ENCODE results near the gene KDM5B. TPM values are rescaled to one million over a fixed set of nuclear protein-coding genes. Genes with fewer than 3 reads are reported as not detected.

KDM5B gene
- total and polyA plus RNA-seq, 12 donors, result 11.7 to 75.1 (median 41.4) TPM

GRCh38 chr1:202791077-202791747 lies 17.0 kb downstream of the KDM5B start:
- intact Hi-C loops (cut with DNase I), result no loop called here
- no peaks in the 10 kb centered on the region for H3K36me3 ChIP-seq (replicated peaks in 1 of 2)
- peaks cover 0 to 11% of the 10 kb centered on the region in 2 donors for H3K4me1 ChIP-seq (replicated peaks in 1 of 2)
- H3K27me3 ChIP-seq, result no peaks in the 10 kb centered on the region
- 69 to 78% (median 72%) methylated on average over 4 of the region's 4 CpGs for whole genome bisulfite sequencing, 4 donors
- no peak overlapping the region for H3K27ac ChIP-seq
- TF ChIP-seq, protein P1, sequence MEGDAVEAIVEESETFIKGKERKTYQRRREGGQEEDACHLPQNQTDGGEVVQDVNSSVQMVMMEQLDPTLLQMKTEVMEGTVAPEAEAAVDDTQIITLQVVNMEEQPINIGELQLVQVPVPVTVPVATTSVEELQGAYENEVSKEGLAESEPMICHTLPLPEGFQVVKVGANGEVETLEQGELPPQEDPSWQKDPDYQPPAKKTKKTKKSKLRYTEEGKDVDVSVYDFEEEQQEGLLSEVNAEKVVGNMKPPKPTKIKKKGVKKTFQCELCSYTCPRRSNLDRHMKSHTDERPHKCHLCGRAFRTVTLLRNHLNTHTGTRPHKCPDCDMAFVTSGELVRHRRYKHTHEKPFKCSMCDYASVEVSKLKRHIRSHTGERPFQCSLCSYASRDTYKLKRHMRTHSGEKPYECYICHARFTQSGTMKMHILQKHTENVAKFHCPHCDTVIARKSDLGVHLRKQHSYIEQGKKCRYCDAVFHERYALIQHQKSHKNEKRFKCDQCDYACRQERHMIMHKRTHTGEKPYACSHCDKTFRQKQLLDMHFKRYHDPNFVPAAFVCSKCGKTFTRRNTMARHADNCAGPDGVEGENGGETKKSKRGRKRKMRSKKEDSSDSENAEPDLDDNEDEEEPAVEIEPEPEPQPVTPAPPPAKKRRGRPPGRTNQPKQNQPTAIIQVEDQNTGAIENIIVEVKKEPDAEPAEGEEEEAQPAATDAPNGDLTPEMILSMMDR (IDR thresholded peaks at IDR 0.05), result no peak
- no peak for TF ChIP-seq POLR2A (IDR thresholded peaks at IDR 0.05)
- H3K4me3 ChIP-seq, result no peak overlapping the region
- H3K9me3 ChIP-seq (replicated peaks in 1 of 3), result no peaks in the 10 kb centered on the region
- no peak for DNase-seq

DNA sequence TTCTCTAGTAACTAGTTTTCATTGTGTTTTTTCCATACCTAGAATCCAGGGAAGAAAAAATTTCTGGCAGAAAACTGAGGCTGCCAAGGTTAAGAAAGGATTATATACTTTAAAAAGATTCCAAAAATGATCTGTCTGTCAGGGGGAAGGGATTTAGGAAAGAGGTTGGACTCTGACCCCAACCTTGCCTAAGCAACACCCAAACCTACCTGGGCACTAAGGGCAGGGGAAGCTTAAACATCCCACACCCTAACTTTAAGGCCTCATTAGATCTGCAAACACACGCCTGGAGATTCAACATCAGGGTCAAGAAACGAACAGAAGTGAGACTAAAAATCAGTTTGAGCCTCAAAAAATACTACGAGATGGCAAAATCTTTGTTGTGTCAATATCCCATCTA lies 19.4 kb downstream of the KDM5B start:
- Histone ChIP-seq H3K36me3 (replicated peaks in 1 of 2) (no peaks in the 10 kb centered on the region), H3K27me3 (no peaks in the 10 kb centered on the region), H3K27ac (no peak overlapping the region), H3K4me1 (replicated peaks in 1 of 2) (peaks cover 0 to 20% of the 10 kb centered on the region in 2 donors), H3K4me3 (no peak overlapping the region), H3K9me3 (replicated peaks in 1 of 3) (no peaks in the 10 kb centered on the region)
- TF ChIP-seq, protein P1 (IDR thresholded peaks at IDR 0.05), result no peak
- no peak for TF ChIP-seq POLR2A (IDR thresholded peaks at IDR 0.05)
- DNase-seq, result no peak
- 75 to 83% (median 80%) methylated on average over 3 of the region's 3 CpGs for WGBS, 4 donors
- intact Hi-C loops (cut with DNase I), result no loop called here

DNA sequence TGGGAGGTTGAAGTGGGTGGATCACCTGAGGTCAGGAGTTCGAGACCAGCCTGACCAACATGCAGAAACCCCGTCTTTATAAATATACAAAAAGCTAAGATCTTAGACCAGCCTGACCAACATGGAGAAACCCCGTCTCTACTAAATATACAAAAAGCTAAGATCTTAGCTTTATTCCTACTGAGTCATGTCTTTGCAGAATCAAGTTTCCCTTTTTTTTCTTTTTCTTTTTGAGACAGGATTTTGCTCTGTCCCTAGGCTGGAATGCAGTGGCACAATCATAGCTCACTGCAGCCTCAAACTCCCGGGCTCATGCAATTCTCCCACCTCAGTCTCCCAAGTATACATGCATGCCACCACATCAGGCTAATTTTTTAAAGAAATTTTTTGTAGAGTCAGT lies 21.4 kb downstream of the KDM5B start:
- no peak overlapping the region for H3K4me3 ChIP-seq
- H3K36me3 ChIP-seq (replicated peaks in 1 of 2), result no peaks in the 10 kb centered on the region
- TF ChIP-seq, protein P1 (IDR thresholded peaks at IDR 0.05), result no peak
- TF ChIP-seq POLR2A (IDR thresholded peaks at IDR 0.05), result no peak
- peaks cover 0 to 20% of the 10 kb centered on the region in 2 donors for H3K4me1 ChIP-seq (replicated peaks in 1 of 2)
- intact Hi-C loops (cut with DNase I), result no loop called here
- 69 to 85% (median 84%) methylated on average over 4 of the region's 4 CpGs for WGBS, 4 donors
- no peaks in the 10 kb centered on the region for H3K9me3 ChIP-seq (replicated peaks in 1 of 3)
- no peak for DNase-seq
- no peak overlapping the region for H3K27ac ChIP-seq
- no peaks in the 10 kb centered on the region for H3K27me3 ChIP-seq

DNA sequence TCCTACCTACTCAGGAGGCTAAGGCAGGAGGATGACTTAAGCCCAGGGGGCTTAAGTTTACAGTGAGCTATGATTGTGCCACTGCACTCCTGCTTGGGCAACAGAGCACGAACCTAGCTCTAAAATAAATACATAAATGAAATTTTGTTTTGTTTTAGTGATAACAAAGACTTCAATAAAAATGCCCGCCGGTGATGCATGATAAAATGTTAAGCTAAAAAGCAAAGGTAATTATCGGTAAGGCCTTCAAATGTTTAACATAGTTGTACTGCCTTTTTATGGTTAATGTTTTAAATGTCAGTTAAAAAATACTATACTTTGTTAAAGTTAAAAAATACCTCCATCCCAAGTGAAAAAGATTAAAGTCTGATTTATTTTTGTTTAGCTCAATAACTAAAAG lies 27.0 kb downstream of the KDM5B start:
- intact Hi-C loops (cut with DNase I), result no loop called here
- peaks cover 0 to 4% of the 10 kb centered on the region in 2 donors for H3K36me3 ChIP-seq (replicated peaks in 1 of 2)
- DNase-seq, result no peak
- no peaks in the 10 kb centered on the region for H3K27me3 ChIP-seq
- no peaks in the 10 kb centered on the region for H3K9me3 ChIP-seq (replicated peaks in 1 of 3)
- peaks cover 0 to 10% of the 10 kb centered on the region in 2 donors for H3K4me1 ChIP-seq (replicated peaks in 1 of 2)
- TF ChIP-seq POLR2A (IDR thresholded peaks at IDR 0.05), result no peak
- TF ChIP-seq, protein P1 (IDR thresholded peaks at IDR 0.05), result no peak
- H3K4me3 ChIP-seq, result no peak overlapping the region
- 70 to 88% (median 72%) methylated on average over 4 of the region's 4 CpGs for WGBS, 4 donors
- H3K27ac ChIP-seq, result no peak overlapping the region
